Measurements from ENCODE around the gene TTC28.
"Not testable (repeated sequence)": the region's sequence is repeated elsewhere in the genome, so short reads cannot be mapped to it uniquely, and the experiment has no call there.

TTC28 gene

GRCh38 chr22:28506150-28506535 lies 173.5 kb downstream of the TTC28 start:
- Histone ChIP-seq H3K9me3 (no peaks in the 10 kb centered on the region), H3K4me1 (ENCODE audit: control insufficient read depth in 1 of 2, insufficient read depth in 1 of 2, low read depth in 1 of 2, low read length in 1 of 2) (no peaks in the 10 kb centered on the region), H3K4me3 (ENCODE audit: low read depth in 1 of 2, low read length in 1 of 2) (no peak overlapping the region), H3K27me3 (no peaks in the 10 kb centered on the region), H3K36me3 (no peaks in the 10 kb centered on the region), H3K27ac (no peak overlapping the region)
- TF ChIP-seq CTCF (IDR thresholded peaks at IDR 0.05), result no peak

GRCh38 chr22:28505416-28506149 lies 174.1 kb downstream of the TTC28 start:
- H3K4me1 ChIP-seq (ENCODE audit: control insufficient read depth in 1 of 2, insufficient read depth in 1 of 2, low read depth in 1 of 2, low read length in 1 of 2), result no peaks in the 10 kb centered on the region
- no peak overlapping the region for H3K4me3 ChIP-seq (ENCODE audit: low read depth in 1 of 2, low read length in 1 of 2)
- no peaks in the 10 kb centered on the region for H3K36me3 ChIP-seq
- H3K27ac ChIP-seq, result no peak overlapping the region
- TF ChIP-seq CTCF (IDR thresholded peaks at IDR 0.05), result no peak
- H3K9me3 ChIP-seq, result no peaks in the 10 kb centered on the region
- H3K27me3 ChIP-seq, result no peaks in the 10 kb centered on the region

GRCh38 chr22:28500006-28500405 lies 179.6 kb downstream of the TTC28 start:
- no peaks in the 10 kb centered on the region for H3K9me3 ChIP-seq
- H3K27ac ChIP-seq, result no peak overlapping the region
- H3K36me3 ChIP-seq, result no peaks in the 10 kb centered on the region
- no peak overlapping the region for H3K4me3 ChIP-seq (ENCODE audit: low read depth in 1 of 2, low read length in 1 of 2)
- no peaks in the 10 kb centered on the region for H3K27me3 ChIP-seq
- no peak for TF ChIP-seq CTCF (IDR thresholded peaks at IDR 0.05)
- no peaks in the 10 kb centered on the region for H3K4me1 ChIP-seq (ENCODE audit: control insufficient read depth in 1 of 2, insufficient read depth in 1 of 2, low read depth in 1 of 2, low read length in 1 of 2)

GRCh38 chr22:28498044-28498443 lies 181.6 kb downstream of the TTC28 start:
- H3K4me1 ChIP-seq (ENCODE audit: control insufficient read depth in 1 of 2, insufficient read depth in 1 of 2, low read depth in 1 of 2, low read length in 1 of 2), result no peaks in the 10 kb centered on the region
- no peak overlapping the region for H3K27ac ChIP-seq
- no peaks in the 10 kb centered on the region for H3K27me3 ChIP-seq
- no peak overlapping the region for H3K4me3 ChIP-seq (ENCODE audit: low read depth in 1 of 2, low read length in 1 of 2)
- no peak for TF ChIP-seq CTCF (IDR thresholded peaks at IDR 0.05)
- H3K9me3 ChIP-seq, result no peaks in the 10 kb centered on the region
- H3K36me3 ChIP-seq, result no peaks in the 10 kb centered on the region

GRCh38 chr22:28497188-28497587 lies 182.5 kb downstream of the TTC28 start:
- Histone ChIP-seq H3K36me3 (no peaks in the 10 kb centered on the region), H3K4me1 (ENCODE audit: control insufficient read depth in 1 of 2, insufficient read depth in 1 of 2, low read depth in 1 of 2, low read length in 1 of 2) (no peaks in the 10 kb centered on the region), H3K4me3 (ENCODE audit: low read depth in 1 of 2, low read length in 1 of 2) (no peak overlapping the region), H3K27me3 (no peaks in the 10 kb centered on the region), H3K9me3 (no peaks in the 10 kb centered on the region), H3K27ac (no peak overlapping the region)
- no peak for TF ChIP-seq CTCF (IDR thresholded peaks at IDR 0.05)

- not testable (repeated sequence) for H3K27ac ChIP-seq; H3K9me3 ChIP-seq; H3K27me3 ChIP-seq; H3K4me1 ChIP-seq (ENCODE audit: control insufficient read depth in 1 of 2, insufficient read depth in 1 of 2, low read depth in 1 of 2, low read length in 1 of 2); H3K4me3 ChIP-seq (ENCODE audit: low read depth in 1 of 2, low read length in 1 of 2); H3K36me3 ChIP-seq
Measured at GRCh38 chr22:28491289-28491688, 188.4 kb downstream of the TTC28 start.

Data from neutrophil (primary cell).